ENCODE results near the gene ZNF532.

- TF ChIP-seq CTCF (IDR thresholded peaks at IDR 0.05) (no peak), POLR2AphosphoS5 (IDR thresholded peaks at IDR 0.05; ENCODE audit: insufficient read depth in 1 of 2, low read depth in 1 of 2) (no peak), POLR2A (IDR thresholded peaks at IDR 0.05) (no peak)
Measured at GRCh38 chr18:59024829-59025228, 160.2 kb downstream of the ZNF532 start.
